Neutrophil (primary cell): Measurements from ENCODE around the gene ZNF219.
A peak's percentile ranks its signal among the peaks of the same experiment; 100 is the strongest.

Experiments used
- H3K27ac ChIP-seq: fragments of 200-600 bp; sonication (generic); 2 replicates; pipeline ENCODE4 v1.5.1; 2016; ENCODE audit warnings: mild to moderate bottlenecking, moderate library complexity
- H3K27me3 ChIP-seq: fragments of 200-600 bp; sonication (generic); 2 replicates; pipeline ENCODE4 v1.6.0; 2016; ENCODE audit warnings: mild to moderate bottlenecking
- H3K36me3 ChIP-seq: fragments of 200-600 bp; sonication (generic); 2 replicates; pipeline ENCODE4 v1.5.1; 2017
- H3K4me1 ChIP-seq, 2 experiments: fragments of 200-600 bp in 1 of 2; sonication (generic) in 1 of 2; 1 replicate in 1 of 2; 2 replicates in 1 of 2; pipeline versions ENCODE4 v1.5.1 to v1.6.1; 2013 to 2016; ENCODE audit warnings: low read depth in 1 of 2, low read length in 1 of 2, mild to moderate bottlenecking in 1 of 2, moderate library complexity in 1 of 2; ENCODE audit not compliant: control insufficient read depth in 1 of 2, insufficient read depth in 1 of 2
- H3K4me3 ChIP-seq, 2 experiments: fragments of 200-600 bp in 1 of 2; sonication (generic) in 1 of 2; 1 replicate in 1 of 2; 2 replicates in 1 of 2; pipeline ENCODE4 v1.5.1; 2013 to 2016; ENCODE audit warnings: low read depth in 1 of 2, low read length in 1 of 2, mild to moderate bottlenecking in 1 of 2, moderate library complexity in 1 of 2
- H3K9me3 ChIP-seq: fragments of 200-600 bp; sonication (generic); 2 replicates; pipeline ENCODE4 v1.5.1; 2016
- CTCF ChIP-seq: fragments of 200-600 bp; sonication (generic); IDR thresholded peaks from 2 replicates; pipeline ENCODE4 v1.5.1; 2016; ENCODE audit warnings: antibody characterized with exemption

ZNF219 gene

GRCh38 chr14:21077672-21078071, 20.8 kb downstream of the ZNF219 start:
- no peak for TF ChIP-seq CTCF
- peaks cover 8% of the 10 kb centered on the region for H3K27me3 ChIP-seq
- peaks cover 44% of the 10 kb centered on the region for H3K36me3 ChIP-seq
- H3K4me3 ChIP-seq: no peak overlapping the region
- peaks cover 6 to 8% of the 10 kb centered on the region in 2 experiments for H3K4me1 ChIP-seq
- H3K27ac ChIP-seq: no peak overlapping the region
- H3K9me3 ChIP-seq: no peaks in the 10 kb centered on the region

GRCh38 chr14:21075719-21076437, 22.6 kb downstream of the ZNF219 start:
- peak overlapping the region; percentile 6 for H3K27ac ChIP-seq
- no peak overlapping the region for H3K4me3 ChIP-seq
- peaks cover 21 to 24% of the 10 kb centered on the region in 2 experiments for H3K4me1 ChIP-seq
- H3K27me3 ChIP-seq: peaks cover 26% of the 10 kb centered on the region
- no peak for TF ChIP-seq CTCF
- peaks cover 34% of the 10 kb centered on the region for H3K36me3 ChIP-seq
- H3K9me3 ChIP-seq: no peaks in the 10 kb centered on the region

GRCh38 chr14:21074398-21075272, 23.8 kb downstream of the ZNF219 start:
- no peak for TF ChIP-seq CTCF
- peaks cover 23% of the 10 kb centered on the region for H3K36me3 ChIP-seq
- peaks cover 28 to 33% of the 10 kb centered on the region in 2 experiments for H3K4me1 ChIP-seq
- no peak overlapping the region for H3K4me3 ChIP-seq
- peaks cover 39% of the 10 kb centered on the region for H3K27me3 ChIP-seq
- H3K27ac ChIP-seq: no peak overlapping the region
- H3K9me3 ChIP-seq: no peaks in the 10 kb centered on the region

GRCh38 chr14:21073921-21074320, 24.5 kb downstream of the ZNF219 start:
- peaks cover 22% of the 10 kb centered on the region for H3K36me3 ChIP-seq
- no peak for TF ChIP-seq CTCF
- H3K4me3 ChIP-seq: no peak overlapping the region
- H3K4me1 ChIP-seq: peaks cover 32 to 36% of the 10 kb centered on the region in 2 experiments
- H3K27me3 ChIP-seq: peaks cover 46% of the 10 kb centered on the region
- no peaks in the 10 kb centered on the region for H3K9me3 ChIP-seq
- H3K27ac ChIP-seq: no peak overlapping the region

GRCh38 chr14:21072781-21073339, 25.6 kb downstream of the ZNF219 start:
- Histone ChIP-seq H3K9me3 (no peaks in the 10 kb centered on the region), H3K36me3 (peaks cover 12% of the 10 kb centered on the region), H3K4me3 (peak overlapping the region in 1 of 2 experiments; percentile 81), H3K27me3 (peaks cover 55% of the 10 kb centered on the region), H3K27ac (peak overlapping the region; percentile 86), H3K4me1 (peaks cover 38 to 41% of the 10 kb centered on the region in 2 experiments)
- TF ChIP-seq CTCF: no peak
